Upper lobe of left lung (tissue), 4 donors: ENCODE data around the gene TBX15.

Source experiments
- CTCF ChIP-seq, 6 experiments: fragments of 450-650 bp in 4 of 6; fragments of 200-600 bp in 2 of 6; sonication (generic) in 2 of 6; IDR thresholded peaks; one replicate each; pipeline ENCODE4 v1.5.1; 2016 to 2019; ENCODE audit warnings: antibody characterized with exemption in 6 of 6
- POLR2A ChIP-seq, 4 donors: fragments of 450-650 bp; IDR thresholded peaks; one replicate each; pipeline ENCODE4 v1.5.1; 2016 to 2017; ENCODE audit warnings: antibody characterized with exemption in 4 of 4, mild to moderate bottlenecking in 2 of 4

- TF ChIP-seq CTCF (IDR thresholded peaks at IDR 0.05) (no peak), POLR2A (IDR thresholded peaks at IDR 0.05) (no peak)
Measured at GRCh38 chr1:119007339-119007669, 19.2 kb upstream of the TBX15 start.
